ENCODE measurements around the gene CASQ1.

Gene CASQ1

GRCh38 chr1:160189649-160190625 lies at the start of gene CASQ1:
TSS of gene CASQ1 (plus strand) at chr1:160190575. CDS start at chr1:160190752, 177 bp downstream.
- DNase-seq = peak; percentile 74

- DNase-seq = no peak
Measured at GRCh38 chr1:160143695-160144094, 46.7 kb upstream of the CASQ1 start.

DNA sequence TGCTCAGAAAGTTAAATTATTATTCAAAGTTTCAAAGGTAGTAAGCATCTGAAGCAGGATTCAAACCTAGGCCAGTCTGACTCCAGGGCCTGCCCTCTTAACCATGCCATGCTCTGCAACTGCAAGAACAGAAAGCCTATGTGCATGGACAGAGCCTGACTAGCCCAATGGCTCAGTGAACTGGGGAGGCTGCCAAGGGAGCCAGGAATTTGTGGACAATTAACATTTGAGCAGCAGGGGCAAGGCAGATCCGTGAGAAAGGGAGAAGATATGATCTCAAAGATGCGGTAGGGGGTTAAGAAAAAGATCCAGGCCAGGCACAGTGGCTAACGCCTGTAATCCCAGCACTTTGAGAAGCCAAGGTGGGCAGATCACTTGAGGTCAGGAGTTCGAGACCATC lies 45.5 kb upstream of the CASQ1 start:
- DNase-seq = no peak

DNA sequence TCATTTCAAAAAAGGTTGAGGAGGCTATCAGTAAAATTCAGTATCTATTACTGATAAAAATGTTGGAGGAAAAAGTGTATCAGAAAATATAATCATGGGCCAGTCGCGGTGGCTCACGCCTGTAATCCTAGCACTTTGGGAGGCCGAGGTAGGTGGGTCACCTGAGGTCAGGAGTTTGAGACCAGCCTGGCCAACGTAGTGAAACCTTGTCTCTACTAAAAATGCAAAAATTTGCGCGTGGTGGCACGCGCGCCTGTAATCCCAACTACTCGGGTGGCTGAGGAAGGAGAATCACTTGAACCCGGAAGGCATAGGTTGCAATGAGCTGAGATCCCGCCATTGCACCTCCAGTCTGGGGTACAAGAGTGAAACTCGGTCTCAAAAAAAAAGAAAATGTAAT lies 44.3 kb upstream of the CASQ1 start:
- DNase-seq = no peak

DNA sequence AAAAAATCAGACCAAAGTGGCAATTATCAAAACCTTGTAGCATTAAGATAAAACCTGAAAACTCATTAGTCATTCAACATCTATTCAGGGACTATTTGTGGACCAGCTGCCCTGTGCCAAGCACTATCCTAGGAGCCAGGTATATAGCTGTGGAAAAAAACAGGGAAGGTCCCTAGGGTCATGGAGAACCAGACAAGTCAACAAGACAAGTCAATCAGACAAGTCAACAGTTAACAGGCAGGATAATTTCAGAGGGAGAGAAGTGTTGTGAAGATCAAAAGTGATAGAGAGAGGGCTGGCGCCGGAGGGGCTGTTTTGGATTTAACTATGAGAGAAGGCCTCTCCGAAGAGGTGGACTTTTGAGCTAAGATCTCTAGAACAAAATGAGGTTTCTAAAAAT lies 42.3 kb upstream of the CASQ1 start:
- DNase-seq = no peak

DNA sequence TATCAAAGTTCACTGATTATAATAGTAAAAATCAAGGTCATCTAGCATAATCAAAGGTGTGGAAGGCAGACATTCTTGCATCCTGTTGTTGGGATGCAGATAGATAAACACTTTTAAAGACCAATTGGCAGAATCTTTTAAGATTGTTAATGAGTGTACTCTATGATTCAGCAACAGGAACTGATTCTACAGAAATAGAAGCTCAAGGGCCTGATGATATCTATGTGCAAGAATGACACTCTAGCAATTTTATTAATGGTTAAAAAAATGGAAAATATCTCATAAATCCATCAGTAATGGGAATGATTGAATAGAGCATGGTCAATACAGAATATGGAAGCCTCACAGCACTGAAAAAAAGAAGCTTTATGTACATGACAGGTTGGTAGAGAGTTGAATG lies 41.1 kb upstream of the CASQ1 start:
- DNase-seq = no peak

DNA sequence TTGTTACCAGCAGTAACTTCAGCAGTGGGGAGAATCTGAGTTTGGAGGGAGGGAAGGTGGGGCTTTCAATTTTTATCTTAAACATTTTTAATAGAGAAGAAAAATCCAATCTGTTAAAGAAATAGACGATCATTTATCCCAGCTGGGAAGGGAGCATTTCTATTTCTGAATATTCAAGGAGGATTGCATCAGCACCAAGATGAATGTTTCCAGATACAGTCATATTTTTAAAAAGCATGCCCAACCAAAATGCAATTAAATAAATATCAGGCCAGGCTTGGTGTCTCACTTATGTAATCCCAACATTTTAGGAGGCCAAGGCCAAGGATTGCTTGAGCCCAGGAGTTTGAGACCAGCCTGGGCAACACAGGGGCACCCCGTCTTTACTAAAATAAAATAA lies 40.7 kb upstream of the CASQ1 start:
- DNase-seq = no peak

GRCh38 chr1:160151303-160151702 lies 39.1 kb upstream of the CASQ1 start, which contains the start of gene ATP1A4:
TSS of gene ATP1A4 (plus strand) at chr1:160151603. CDS start at chr1:160152041, 438 bp downstream.
- DNase-seq = no peak

DNA sequence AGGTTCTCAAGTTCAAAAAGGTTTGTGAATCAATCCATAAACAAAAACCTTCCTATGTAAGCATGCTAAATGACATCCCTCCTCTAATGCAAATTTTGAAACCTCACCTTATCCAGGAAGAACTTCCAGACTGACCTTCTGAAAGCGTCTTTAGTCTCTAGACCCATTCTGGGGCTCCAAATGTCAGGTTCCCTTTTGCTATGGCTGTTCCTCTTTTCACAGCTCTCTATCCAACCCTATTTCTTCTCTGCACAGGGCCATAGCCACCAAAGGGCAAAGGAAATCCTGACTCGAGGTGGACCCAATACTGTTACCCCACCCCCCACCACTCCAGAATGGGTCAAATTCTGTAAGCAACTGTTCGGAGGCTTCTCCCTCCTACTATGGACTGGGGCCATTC lies 35.6 kb upstream of the CASQ1 start:
- no peak for DNase-seq

- no peak for DNase-seq
Measured at GRCh38 chr1:160156361-160156760, 34.0 kb upstream of the CASQ1 start.

DNA sequence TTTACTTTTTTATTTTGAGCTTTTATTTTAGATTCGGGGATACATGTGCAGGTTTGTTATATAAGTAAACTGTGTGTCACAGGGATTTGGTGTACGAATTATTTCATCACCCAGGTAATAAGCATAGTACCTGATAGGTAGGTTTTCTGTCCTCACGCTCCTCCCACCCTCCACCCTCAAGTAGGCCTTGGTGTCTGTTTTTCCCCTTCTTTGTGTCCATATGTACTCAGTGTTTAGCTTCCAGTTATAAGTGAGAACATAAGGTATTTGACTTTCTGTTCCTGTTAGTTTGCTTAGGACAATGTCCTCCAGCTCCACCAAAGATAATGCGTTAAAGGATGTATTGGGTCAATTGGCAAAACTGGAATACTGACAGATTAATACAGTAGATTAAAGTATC lies 33.2 kb upstream of the CASQ1 start:
- DNase-seq = no peak

DNA sequence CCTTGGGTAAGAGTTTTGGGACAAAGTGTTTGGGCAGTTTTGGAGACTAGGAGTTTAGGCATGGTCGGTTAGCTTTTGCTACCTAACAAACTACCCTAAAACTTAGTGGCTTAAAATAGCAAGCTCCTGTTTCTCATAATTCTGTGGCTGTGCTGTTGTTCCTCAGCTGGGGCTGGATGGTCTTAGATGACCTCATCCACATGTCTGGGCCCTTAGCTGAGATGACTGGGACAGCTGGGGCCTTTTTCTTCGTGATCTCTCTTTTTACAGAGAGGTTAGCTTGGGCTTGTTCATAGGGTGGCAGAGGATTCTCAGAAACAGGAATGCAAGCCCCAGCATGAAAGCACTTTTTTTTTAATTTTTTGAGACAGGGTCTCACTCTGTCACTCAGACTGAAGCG lies 32.3 kb upstream of the CASQ1 start:
- no peak for DNase-seq

- no peak for DNase-seq
Measured at GRCh38 chr1:160158534-160158933, 31.8 kb upstream of the CASQ1 start.

DNA sequence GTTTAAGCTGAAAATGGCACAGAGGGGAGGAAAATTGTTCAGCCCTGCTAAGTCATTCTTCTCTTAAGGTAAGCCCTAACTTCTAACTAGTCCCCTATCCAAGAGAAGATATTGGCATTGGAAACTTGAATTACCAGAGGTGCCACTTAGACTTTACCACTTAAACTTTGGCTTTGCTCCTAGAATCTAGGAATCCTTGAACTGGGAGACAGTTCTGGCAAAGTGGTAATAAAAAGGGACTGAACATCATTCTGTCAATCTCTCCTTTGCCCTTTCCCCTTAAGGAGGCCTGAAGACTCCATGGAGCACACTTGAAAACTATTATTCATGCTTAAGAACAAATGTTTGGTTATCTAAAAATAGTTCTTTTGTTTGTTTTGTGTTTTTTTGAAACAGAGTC lies 30.5 kb upstream of the CASQ1 start:
- DNase-seq = no peak

- peak; percentile 35 for DNase-seq
Measured at GRCh38 chr1:160161965-160162705, 28.2 kb upstream of the CASQ1 start.

- no peak for DNase-seq
Measured at GRCh38 chr1:160162931-160163330, 27.4 kb upstream of the CASQ1 start.

- DNase-seq = no peak
Measured at GRCh38 chr1:160163615-160164014, 26.8 kb upstream of the CASQ1 start.

DNA sequence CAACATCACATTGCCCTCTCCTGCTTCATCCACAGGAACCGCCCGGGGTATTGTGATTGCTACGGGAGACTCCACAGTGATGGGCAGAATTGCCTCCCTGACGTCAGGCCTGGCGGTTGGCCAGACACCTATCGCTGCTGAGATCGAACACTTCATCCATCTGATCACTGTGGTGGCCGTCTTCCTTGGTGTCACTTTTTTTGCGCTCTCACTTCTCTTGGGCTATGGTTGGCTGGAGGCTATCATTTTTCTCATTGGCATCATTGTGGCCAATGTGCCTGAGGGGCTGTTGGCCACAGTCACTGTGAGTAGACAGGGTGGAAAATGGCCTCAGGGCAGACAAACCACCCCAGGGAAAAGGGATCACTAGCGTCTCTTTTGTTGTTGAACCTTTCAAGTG lies 26.3 kb upstream of the CASQ1 start:
- no peak for DNase-seq

DNA sequence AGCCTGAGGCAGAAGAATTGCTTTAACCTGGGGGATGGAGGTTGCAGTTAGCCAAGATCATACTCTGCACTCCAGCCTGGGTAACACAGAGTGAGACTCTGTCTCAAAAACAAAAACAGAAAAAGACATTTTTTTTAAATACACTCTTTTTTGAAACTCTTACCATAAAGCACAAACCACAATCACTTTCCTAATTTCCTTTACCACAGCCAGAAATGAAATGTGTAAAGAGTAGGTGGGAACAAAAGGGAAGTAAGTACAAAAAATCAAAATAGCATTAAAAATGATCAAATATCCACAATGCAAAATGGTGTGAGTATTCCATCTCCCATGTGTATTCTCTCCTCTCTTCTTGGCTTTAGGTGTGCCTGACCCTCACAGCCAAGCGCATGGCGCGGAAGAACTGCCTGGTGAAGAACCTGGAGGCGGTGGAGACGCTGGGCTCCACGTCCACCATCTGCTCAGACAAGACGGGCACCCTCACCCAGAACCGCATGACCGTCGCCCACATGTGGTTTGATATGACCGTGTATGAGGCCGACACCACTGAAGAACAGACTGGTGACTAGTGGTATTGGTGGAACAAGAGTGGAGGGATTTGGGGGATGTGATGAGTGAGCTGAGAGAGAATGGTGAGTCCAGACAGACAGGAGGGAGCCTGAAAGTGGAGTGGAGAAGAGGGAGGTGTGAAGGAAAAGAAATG lies 24.1 kb upstream of the CASQ1 start:
- no peak for DNase-seq

DNA sequence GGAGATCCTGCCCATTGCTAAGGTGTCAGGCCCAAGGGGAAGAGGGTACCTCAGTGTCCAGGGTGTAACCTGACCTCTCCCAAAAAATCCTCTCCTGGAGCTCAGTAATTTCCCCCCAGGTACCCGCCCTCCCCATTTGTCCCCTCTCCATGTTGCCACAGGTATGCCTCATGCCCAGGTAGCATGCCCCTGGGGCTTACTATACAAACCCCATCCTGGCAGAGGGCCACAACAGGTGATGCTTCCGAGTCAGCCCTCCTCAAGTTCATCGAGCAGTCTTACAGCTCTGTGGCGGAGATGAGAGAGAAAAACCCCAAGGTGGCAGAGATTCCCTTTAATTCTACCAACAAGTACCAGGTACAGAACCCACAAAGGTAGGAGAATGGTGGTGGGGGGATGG lies 23.3 kb upstream of the CASQ1 start:
- no peak for DNase-seq

GRCh38 chr1:160167580-160167979 lies 22.8 kb upstream of the CASQ1 start:
- DNase-seq = no peak

- DNase-seq = no peak
Measured at GRCh38 chr1:160168016-160168415, 22.4 kb upstream of the CASQ1 start.

Measured in right hindlimb (tissue), 1 donor.